ENCODE results near the gene ARL6IP4. TPM values are rescaled to one million over a fixed set of nuclear protein-coding genes. Genes with fewer than 3 reads are reported as not detected.

The ARL6IP4 gene
- total and polyA plus RNA-seq, 2 of the 4 experiments (the other 2 are of a cell fraction): 161 to 254 TPM

DNA sequence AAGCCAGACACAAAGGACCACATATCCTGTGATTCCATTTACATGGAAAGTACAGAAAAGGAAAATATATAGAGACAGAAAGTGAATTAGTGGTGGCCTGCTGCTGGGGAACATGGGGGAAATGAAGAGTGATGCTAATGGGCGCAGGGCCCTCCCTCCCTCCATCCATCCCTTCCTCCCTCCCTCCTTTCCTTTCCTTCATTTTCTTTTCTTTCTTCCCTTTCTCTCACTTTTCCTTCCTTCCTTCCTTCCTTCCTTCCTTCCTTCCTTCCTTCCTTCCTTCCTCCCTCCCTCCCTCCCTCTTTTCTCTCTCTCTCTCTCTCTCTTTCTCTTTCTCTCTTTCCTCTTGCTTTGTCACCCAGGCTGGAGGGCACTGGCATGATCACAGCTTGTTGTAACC lies 37.3 kb downstream of the ARL6IP4 start:
- ATAC-seq (ENCODE audit: low read depth) (no peak), DNase-seq (no peak)
- Histone ChIP-seq H3K9ac (ENCODE audit: low read depth, low read length) (no peak overlapping the region), H2AK5ac (ENCODE audit: low read depth, low read length) (0 out of 2 replicates have a peak overlapping the region, but pooled peaks have one; percentile 15), H3K4me1 (ENCODE audit: control insufficient read depth, insufficient read depth, low read length) (peaks cover 8% of the 10 kb centered on the region), H3K27me3 (ENCODE audit: control insufficient read depth, insufficient read depth, low read length) (no peaks in the 10 kb centered on the region), H3K27ac (ENCODE audit: insufficient read depth, low read length) (no peak overlapping the region), H2BK20ac (ENCODE audit: low read depth, low read length) (no peak overlapping the region), H3K4me3 (ENCODE audit: insufficient read depth, low read depth, low read length) (no peak overlapping the region), H3K79me1 (ENCODE audit: low read depth in 1 of 2, low read length in 2 of 2) (no peaks in the 10 kb centered on the region; a peak in 1 of 4 replicates), H2BK15ac (ENCODE audit: low read depth, low read length) (no peak overlapping the region), H4K91ac (ENCODE audit: insufficient read depth, low read depth, low read length) (no peak overlapping the region), H3K36me3 (ENCODE audit: control insufficient read depth, insufficient read depth, low read length) (peaks cover 2% of the 10 kb centered on the region; the same call in 1 of the 2 replicates), H2AK9ac (replicated peaks; ENCODE audit: low read depth, low read length, poor library complexity) (no peak overlapping the region), H3K4ac (ENCODE audit: low read depth, low read length) (no peak overlapping the region), H3K14ac (replicated peaks; ENCODE audit: low read depth, low read length) (no peak overlapping the region), H3K23ac (ENCODE audit: low read depth, low read length) (no peak overlapping the region), H4K20me1 (ENCODE audit: insufficient read depth, low read length) (0 out of 2 replicates have a peak, but pooled peaks cover 4% of the 10 kb centered on the region), H2BK5ac (ENCODE audit: low read depth, low read length, poor library complexity, severe bottlenecking) (no peak overlapping the region), H3K18ac (ENCODE audit: low read depth, low read length) (no peak overlapping the region), H4K5ac (ENCODE audit: low read depth, low read length) (no peak overlapping the region), H3K4me2 (ENCODE audit: low read depth, low read length) (no peak overlapping the region), H3K56ac (ENCODE audit: extremely low read depth, insufficient read depth, low read length) (no peak overlapping the region), H2BK120ac (ENCODE audit: low read depth, low read length) (no peak overlapping the region), H3K9me1 (ENCODE audit: insufficient read depth, low read length) (peaks cover 7% of the 10 kb centered on the region), H4K8ac (ENCODE audit: low read depth in 2 of 2, low read length in 2 of 2) (no peak overlapping the region), H2AFZ (replicated peaks; ENCODE audit: low read length, poor library complexity) (no peak overlapping the region), H3K9me3 (ENCODE audit: control insufficient read depth, insufficient read depth, low read length) (no peaks in the 10 kb centered on the region)
- TF ChIP-seq MAFK (IDR thresholded peaks at IDR 0.05; ENCODE audit: low read depth, low read length): no peak
- TF ChIP-seq, protein P1, sequence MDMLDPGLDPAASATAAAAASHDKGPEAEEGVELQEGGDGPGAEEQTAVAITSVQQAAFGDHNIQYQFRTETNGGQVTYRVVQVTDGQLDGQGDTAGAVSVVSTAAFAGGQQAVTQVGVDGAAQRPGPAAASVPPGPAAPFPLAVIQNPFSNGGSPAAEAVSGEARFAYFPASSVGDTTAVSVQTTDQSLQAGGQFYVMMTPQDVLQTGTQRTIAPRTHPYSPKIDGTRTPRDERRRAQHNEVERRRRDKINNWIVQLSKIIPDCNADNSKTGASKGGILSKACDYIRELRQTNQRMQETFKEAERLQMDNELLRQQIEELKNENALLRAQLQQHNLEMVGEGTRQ (IDR thresholded peaks at IDR 0.05; ENCODE audit: low read depth, low read length): no peak
- no peak for TF ChIP-seq MXI1 (IDR thresholded peaks at IDR 0.05; ENCODE audit: borderline replicate concordance, low read depth, low read length)
- TF ChIP-seq FOS (IDR thresholded peaks at IDR 0.05; ENCODE audit: low read depth, low read length): no peak
- no peak for TF ChIP-seq BHLHE40 (IDR thresholded peaks at IDR 0.05; ENCODE audit: low read depth, low read length)
- TF ChIP-seq, protein P2, sequence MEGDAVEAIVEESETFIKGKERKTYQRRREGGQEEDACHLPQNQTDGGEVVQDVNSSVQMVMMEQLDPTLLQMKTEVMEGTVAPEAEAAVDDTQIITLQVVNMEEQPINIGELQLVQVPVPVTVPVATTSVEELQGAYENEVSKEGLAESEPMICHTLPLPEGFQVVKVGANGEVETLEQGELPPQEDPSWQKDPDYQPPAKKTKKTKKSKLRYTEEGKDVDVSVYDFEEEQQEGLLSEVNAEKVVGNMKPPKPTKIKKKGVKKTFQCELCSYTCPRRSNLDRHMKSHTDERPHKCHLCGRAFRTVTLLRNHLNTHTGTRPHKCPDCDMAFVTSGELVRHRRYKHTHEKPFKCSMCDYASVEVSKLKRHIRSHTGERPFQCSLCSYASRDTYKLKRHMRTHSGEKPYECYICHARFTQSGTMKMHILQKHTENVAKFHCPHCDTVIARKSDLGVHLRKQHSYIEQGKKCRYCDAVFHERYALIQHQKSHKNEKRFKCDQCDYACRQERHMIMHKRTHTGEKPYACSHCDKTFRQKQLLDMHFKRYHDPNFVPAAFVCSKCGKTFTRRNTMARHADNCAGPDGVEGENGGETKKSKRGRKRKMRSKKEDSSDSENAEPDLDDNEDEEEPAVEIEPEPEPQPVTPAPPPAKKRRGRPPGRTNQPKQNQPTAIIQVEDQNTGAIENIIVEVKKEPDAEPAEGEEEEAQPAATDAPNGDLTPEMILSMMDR (conservative IDR thresholded peaks at IDR 0.05; ENCODE audit: low read depth, low read length): no peak
- no peak for TF ChIP-seq CEBPB (IDR thresholded peaks at IDR 0.05; ENCODE audit: low read depth, low read length)
- ChIA-PET POLR2A (ENCODE audit: unreplicated experiment) (no interaction called here), CTCF (no interaction called here)
- no TSS peak for BruUV-seq (replicated peaks)
- WGBS, 2 experiments (ENCODE audit: extremely low coverage in 2 of 2, insufficient read length in 1 of 2): no CpG with 5 or more reads among the region's 1 CpG
- in situ Hi-C loops (cut with MboI; ENCODE audit: low sequenced_read_pairs) (no loop called here), dilution Hi-C loops (cut with HindIII; ENCODE audit: low sequenced_read_pairs, unreplicated experiment) (no loop called here), intact Hi-C loops (cut with micrococcal nuclease) (no loop called here)

Data from IMR-90 (cell line).